Astrocyte (in vitro differentiated cells and primary cell): ENCODE measurements around the gene LIN7C. TPM values are rescaled to one million over a fixed set of nuclear protein-coding genes. Genes with fewer than 3 reads are reported as not detected.
A peak's percentile ranks its signal among the peaks of the same experiment; 100 is the strongest.

Experiments used
- DNase-seq: peaks from one replicate; pipeline ENCODE4 v3.0.0-alpha.2; 2010; ENCODE audit warnings: low read depth
- FAIRE-seq: peaks from 2 replicates; lab custom pipeline; 2011; peaks lifted over from hg19 to GRCh38; lab: Jason Lieb, UNC
- H2AFZ ChIP-seq: 2 replicates; pipeline ENCODE4 v1.6.0; 2012; ENCODE audit warnings: low read depth, low read length, inconsistent platforms
- H3K27ac ChIP-seq: 2 replicates; pipeline ENCODE4 v1.5.1; 2011; ENCODE audit warnings: low read depth, low read length, inconsistent platforms
- H3K27me3 ChIP-seq: 2 replicates; pipeline ENCODE4 v1.6.0; 2011; ENCODE audit warnings: low read length, inconsistent platforms; ENCODE audit not compliant: insufficient read depth
- H3K36me3 ChIP-seq: 2 replicates; pipeline ENCODE4 v1.5.1; 2011; ENCODE audit warnings: low read length, inconsistent platforms; ENCODE audit not compliant: insufficient read depth
- H3K4me1 ChIP-seq: 2 replicates; pipeline ENCODE4 v1.5.1; 2011; ENCODE audit warnings: low read length, inconsistent platforms; ENCODE audit not compliant: insufficient read depth
- H3K4me2 ChIP-seq: 2 replicates; pipeline ENCODE4 v1.6.0; 2012; ENCODE audit warnings: low read length, inconsistent platforms
- H3K4me3 ChIP-seq: 2 replicates; pipeline ENCODE4 v1.5.1; 2011; ENCODE audit warnings: low read depth, mild to moderate bottlenecking, low read length, inconsistent platforms; ENCODE audit not compliant: insufficient read depth
- H3K79me2 ChIP-seq: 2 replicates; pipeline ENCODE4 v1.6.0; 2012; ENCODE audit warnings: mild to moderate bottlenecking, low read length, inconsistent platforms; ENCODE audit not compliant: insufficient read depth
- H3K9ac ChIP-seq: 2 replicates; pipeline ENCODE4 v1.6.0; 2012; ENCODE audit warnings: mild to moderate bottlenecking, low read length, inconsistent platforms
- H3K9me3 ChIP-seq: 2 replicates; pipeline ENCODE4 v1.5.1; 2012; ENCODE audit warnings: low read depth, mild to moderate bottlenecking, low read length, inconsistent platforms; ENCODE audit not compliant: insufficient read depth
- H4K20me1 ChIP-seq: 2 replicates; pipeline ENCODE4 v1.6.0; 2012; ENCODE audit warnings: low read length, inconsistent platforms; ENCODE audit not compliant: insufficient read depth
- H3K27ac Mint-ChIP-seq: one replicate; pipeline ENCODE4 v1.8.0; 2021; ENCODE audit warnings: mild to moderate bottlenecking, mixed read lengths; ENCODE audit not compliant: unreplicated experiment
- H3K27me3 Mint-ChIP-seq: one replicate; pipeline ENCODE4 v1.8.0; 2021; ENCODE audit warnings: low read depth, mixed read lengths; ENCODE audit not compliant: unreplicated experiment
- H3K36me3 Mint-ChIP-seq: one replicate; pipeline ENCODE4 v1.8.0; 2021; ENCODE audit warnings: low read depth, mixed read lengths; ENCODE audit not compliant: unreplicated experiment
- H3K4me1 Mint-ChIP-seq: one replicate; pipeline ENCODE4 v1.8.0; 2021; ENCODE audit warnings: low read depth, mixed read lengths; ENCODE audit not compliant: unreplicated experiment
- H3K4me3 Mint-ChIP-seq: one replicate; pipeline ENCODE4 v1.8.0; 2021; ENCODE audit warnings: mild to moderate bottlenecking, moderate library complexity, mixed read lengths; ENCODE audit not compliant: unreplicated experiment
- H3K9me3 Mint-ChIP-seq: one replicate; pipeline ENCODE4 v1.8.0; 2021; ENCODE audit warnings: mild to moderate bottlenecking, mixed read lengths; ENCODE audit not compliant: unreplicated experiment
- EZH2 ChIP-seq: IDR thresholded peaks from 2 replicates; pipeline ENCODE4 v1.6.1; 2012; ENCODE audit warnings: mild to moderate bottlenecking, low read length, inconsistent platforms; ENCODE audit not compliant: insufficient read depth
- total RNA-seq: library from RNA; stranded (reverse); gene quantifications from 2 replicates; pipeline ENCODE4 v1.2.1, GENCODE V29; 2021
- TF ChIP-seq, protein P1 (sequence below): IDR thresholded peaks from 2 replicates; pipeline ENCODE4 v1.5.1; 2011; ENCODE audit warnings: low read depth, mild to moderate bottlenecking, inconsistent platforms, low read length, moderate library complexity; ENCODE audit not compliant: insufficient read depth

The LIN7C gene
- total RNA-seq, 1 donor from 2014 or later, result 38.7 TPM

DNA sequence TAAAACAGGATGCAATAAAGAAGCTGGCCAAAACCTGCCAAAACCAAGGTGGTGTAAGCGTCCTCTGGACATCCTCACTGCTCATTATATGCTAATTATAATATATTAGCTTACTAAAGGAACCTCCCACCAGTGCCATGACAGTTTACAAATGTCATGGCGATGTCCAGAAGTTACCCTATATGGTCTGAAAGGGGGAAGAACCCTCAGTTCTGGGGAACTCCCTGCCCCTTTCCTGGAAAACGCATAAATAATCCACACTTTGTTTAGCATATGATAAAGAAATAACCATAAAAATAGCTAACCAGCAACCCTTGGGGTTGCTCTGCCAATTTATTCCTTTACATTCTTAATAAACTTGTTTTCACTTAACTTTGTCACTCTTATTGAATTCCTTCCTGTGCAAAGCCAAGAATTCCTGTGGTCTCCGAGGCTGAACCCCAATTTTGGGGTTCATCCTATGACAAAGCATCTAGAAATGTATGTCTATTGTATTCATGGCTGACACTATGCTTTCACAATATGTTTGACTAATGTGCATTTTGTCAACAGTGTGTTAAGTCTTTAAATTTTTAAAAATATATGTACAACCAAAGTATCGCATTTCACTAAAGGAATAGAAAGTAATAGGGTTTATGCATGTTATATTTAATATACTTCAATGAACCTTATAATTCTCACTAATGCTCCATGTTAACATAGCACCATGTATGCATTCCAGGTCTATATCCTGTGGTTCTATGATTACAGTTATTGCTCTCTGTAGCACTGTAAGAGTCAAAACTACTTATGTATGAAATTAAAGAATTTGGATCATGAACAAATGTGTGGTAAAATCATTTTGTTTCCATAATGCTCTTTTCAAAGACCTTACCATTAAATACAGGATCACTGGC lies 59.0 kb downstream of the LIN7C start:
- H3K9me3 Mint-ChIP-seq, result no peaks in the 10 kb centered on the region
- Histone ChIP-seq H3K9me3 (no peaks in the 10 kb centered on the region), H3K4me3 (no peak overlapping the region), H3K36me3 (no peaks in the 10 kb centered on the region), H3K27me3 (no peaks in the 10 kb centered on the region), H2AFZ (no peak overlapping the region), H3K4me1 (peaks cover 14% of the 10 kb centered on the region), H3K9ac (no peak overlapping the region), H4K20me1 (peaks cover 45% of the 10 kb centered on the region), H3K27ac (peak overlapping the region; percentile 59), H3K79me2 (peaks cover 83% of the 10 kb centered on the region), H3K4me2 (peak overlapping the region; percentile 30)
- DNase-seq (peak; percentile 61), FAIRE-seq (no peak)
- H3K27ac Mint-ChIP-seq, result no peak overlapping the region
- peaks cover 22% of the 10 kb centered on the region for H3K4me1 Mint-ChIP-seq
- H3K27me3 Mint-ChIP-seq, result no peaks in the 10 kb centered on the region
- H3K36me3 Mint-ChIP-seq, result peaks cover 2% of the 10 kb centered on the region
- no peak for TF ChIP-seq EZH2
- TF ChIP-seq, protein P1, sequence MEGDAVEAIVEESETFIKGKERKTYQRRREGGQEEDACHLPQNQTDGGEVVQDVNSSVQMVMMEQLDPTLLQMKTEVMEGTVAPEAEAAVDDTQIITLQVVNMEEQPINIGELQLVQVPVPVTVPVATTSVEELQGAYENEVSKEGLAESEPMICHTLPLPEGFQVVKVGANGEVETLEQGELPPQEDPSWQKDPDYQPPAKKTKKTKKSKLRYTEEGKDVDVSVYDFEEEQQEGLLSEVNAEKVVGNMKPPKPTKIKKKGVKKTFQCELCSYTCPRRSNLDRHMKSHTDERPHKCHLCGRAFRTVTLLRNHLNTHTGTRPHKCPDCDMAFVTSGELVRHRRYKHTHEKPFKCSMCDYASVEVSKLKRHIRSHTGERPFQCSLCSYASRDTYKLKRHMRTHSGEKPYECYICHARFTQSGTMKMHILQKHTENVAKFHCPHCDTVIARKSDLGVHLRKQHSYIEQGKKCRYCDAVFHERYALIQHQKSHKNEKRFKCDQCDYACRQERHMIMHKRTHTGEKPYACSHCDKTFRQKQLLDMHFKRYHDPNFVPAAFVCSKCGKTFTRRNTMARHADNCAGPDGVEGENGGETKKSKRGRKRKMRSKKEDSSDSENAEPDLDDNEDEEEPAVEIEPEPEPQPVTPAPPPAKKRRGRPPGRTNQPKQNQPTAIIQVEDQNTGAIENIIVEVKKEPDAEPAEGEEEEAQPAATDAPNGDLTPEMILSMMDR, result no peak
- no peak overlapping the region for H3K4me3 Mint-ChIP-seq

DNA sequence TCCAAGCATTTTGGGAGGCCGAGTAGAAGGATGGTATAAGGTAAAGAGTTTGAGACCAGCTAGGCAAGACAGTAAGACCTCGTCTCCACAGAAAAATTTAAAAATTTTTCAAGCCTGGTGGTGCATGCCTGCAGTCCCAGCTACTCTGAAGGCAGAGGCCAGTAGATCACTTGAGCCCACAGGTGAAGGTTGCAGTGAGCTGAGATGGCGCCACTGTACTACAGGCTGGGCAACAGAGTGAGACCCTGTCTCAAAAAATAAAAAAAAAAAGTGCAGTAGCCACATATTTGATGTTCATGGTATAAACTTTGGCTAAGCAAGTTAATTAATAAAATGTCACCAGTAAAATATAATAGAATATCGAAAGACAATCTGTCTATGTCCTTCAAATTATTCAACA lies 60.9 kb downstream of the LIN7C start:
- Histone ChIP-seq H3K79me2 (peaks cover 84% of the 10 kb centered on the region), H3K9me3 (no peaks in the 10 kb centered on the region), H3K4me1 (peaks cover 14% of the 10 kb centered on the region), H3K4me3 (no peak overlapping the region), H4K20me1 (peaks cover 50% of the 10 kb centered on the region), H3K9ac (no peak overlapping the region), H3K4me2 (no peak overlapping the region), H2AFZ (no peak overlapping the region), H3K36me3 (no peaks in the 10 kb centered on the region), H3K27me3 (no peaks in the 10 kb centered on the region), H3K27ac (no peak overlapping the region)
- FAIRE-seq (no peak), DNase-seq (no peak)
- Mint-ChIP-seq H3K4me3 (no peak overlapping the region), H3K9me3 (no peaks in the 10 kb centered on the region), H3K27ac (no peak overlapping the region), H3K27me3 (no peaks in the 10 kb centered on the region), H3K4me1 (peaks cover 19% of the 10 kb centered on the region), H3K36me3 (peaks cover 2% of the 10 kb centered on the region)
- TF ChIP-seq, protein P1, result no peak
- no peak for TF ChIP-seq EZH2

DNA sequence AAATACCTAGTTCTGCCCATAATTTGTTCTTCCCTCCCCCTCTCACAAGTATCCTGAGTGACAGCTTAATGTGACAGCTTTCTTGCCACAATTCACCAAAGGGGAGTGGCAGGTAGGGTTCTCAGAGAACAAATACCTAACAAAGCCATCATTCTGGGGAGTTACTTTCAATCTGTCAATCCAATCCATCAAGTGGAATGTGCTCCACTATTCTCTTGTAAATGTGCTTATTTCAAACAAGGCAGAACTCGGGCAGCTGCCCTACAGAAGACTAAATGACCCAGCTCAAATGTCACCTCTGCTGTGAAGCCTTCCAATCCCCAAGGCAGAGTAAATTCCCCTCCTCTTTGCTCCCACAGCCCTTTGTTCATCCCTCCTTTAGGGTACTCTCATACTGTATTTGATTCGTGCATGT lies 61.8 kb downstream of the LIN7C start:
- Mint-ChIP-seq H3K27ac (peak overlapping the region; percentile 87), H3K27me3 (no peaks in the 10 kb centered on the region), H3K36me3 (peaks cover 2% of the 10 kb centered on the region), H3K4me1 (peaks cover 19% of the 10 kb centered on the region), H3K4me3 (peak overlapping the region; percentile 41), H3K9me3 (no peaks in the 10 kb centered on the region)
- H3K4me3 ChIP-seq, result no peak overlapping the region
- peaks cover 52% of the 10 kb centered on the region for H4K20me1 ChIP-seq
- peaks cover 83% of the 10 kb centered on the region for H3K79me2 ChIP-seq
- peaks cover 14% of the 10 kb centered on the region for H3K4me1 ChIP-seq
- no peaks in the 10 kb centered on the region for H3K9me3 ChIP-seq
- DNase-seq, result no peak
- TF ChIP-seq EZH2, result no peak
- TF ChIP-seq, protein P1, result no peak
- H2AFZ ChIP-seq, result no peak overlapping the region
- no peak for FAIRE-seq
- H3K27ac ChIP-seq, result no peak overlapping the region
- H3K9ac ChIP-seq, result no peak overlapping the region
- no peaks in the 10 kb centered on the region for H3K27me3 ChIP-seq
- no peak overlapping the region for H3K4me2 ChIP-seq
- no peaks in the 10 kb centered on the region for H3K36me3 ChIP-seq
